Esophagus squamous epithelium (tissue), 5 donors: Measurements from ENCODE around the gene RUNX1. TPM values are rescaled to one million over a fixed set of nuclear protein-coding genes. Genes with fewer than 3 reads are reported as not detected.
A peak's percentile ranks its signal among the peaks of the same experiment; 100 is the strongest.

Source experiments
- DNase-seq: peaks from one replicate; lab custom pipeline; 2025; lab: John Stamatoyannopoulos, UW
- H3K27ac ChIP-seq, 4 donors: fragments of 200-600 bp; sonication (generic); one replicate each; pipeline ENCODE4 v1.5.1; 2016 to 2019; ENCODE audit warnings: mild to moderate bottlenecking in 1 of 4
- H3K27me3 ChIP-seq, 4 donors: fragments of 200-600 bp; sonication (generic); 1 replicate in 3 of 4; 2 replicates in 1 of 4; pipeline versions ENCODE4 v1.5.1 to v1.6.0; 2017 to 2021; ENCODE audit warnings: antibody characterized with exemption in 1 of 4
- H3K36me3 ChIP-seq, 3 donors: fragments of 200-600 bp; sonication (generic); one replicate each; pipeline ENCODE4 v1.5.1; 2016 to 2019
- H3K4me1 ChIP-seq, 3 donors: fragments of 200-600 bp; sonication (generic); one replicate each; pipeline ENCODE4 v1.5.1; 2017 to 2019
- H3K4me3 ChIP-seq, 4 donors: fragments of 200-600 bp; sonication (generic); 1 replicate in 3 of 4; 2 replicates in 1 of 4; pipeline ENCODE4 v1.5.1; 2016 to 2019; ENCODE audit warnings: mild to moderate bottlenecking in 2 of 4, moderate library complexity in 1 of 4
- H3K9me3 ChIP-seq, 3 donors: fragments of 200-600 bp; sonication (generic); one replicate each; pipeline ENCODE4 v1.5.1; 2016 to 2019
- CTCF ChIP-seq, 6 experiments: fragments of 450-650 bp in 4 of 6; fragments of 200-600 bp in 2 of 6; sonication (generic) in 2 of 6; IDR thresholded peaks; one replicate each; pipeline ENCODE4 v1.5.1; 2016 to 2019; ENCODE audit warnings: antibody characterized with exemption in 6 of 6, mild to moderate bottlenecking in 4 of 6, moderate library complexity in 4 of 6
- POLR2A ChIP-seq, 4 donors: fragments of 450-650 bp; IDR thresholded peaks; one replicate each; pipeline ENCODE4 v1.6.1; 2017; ENCODE audit warnings: antibody characterized with exemption in 4 of 4, mild to moderate bottlenecking in 4 of 4, moderate library complexity in 3 of 4
- WGBS, 2 donors: methylation state at CpG; one replicate each; pipeline ENCODE4 v1.1.5; 2018; 5-methylcytosine and 5-hydroxymethylcytosine counted together
- intact Hi-C: fragments of 100-400 bp; cut with DNase I; formaldehyde crosslinking; loops from one replicate; pipeline ENCODE4 v1.15.0; 2022
- total RNA-seq, 4 donors: library from RNA; depleted of rRNA; stranded (reverse); fragments of >200 nt; gene quantifications; one replicate each; pipeline ENCODE4 v1.1.0, GENCODE V29; 2016
- donor health status: DM: yes; HTN: yes; CAD: no.

RUNX1 gene
- total RNA-seq, 4 donors from 2014 or later, result 8.2 to 25.4 (median 18.3) TPM

DNA sequence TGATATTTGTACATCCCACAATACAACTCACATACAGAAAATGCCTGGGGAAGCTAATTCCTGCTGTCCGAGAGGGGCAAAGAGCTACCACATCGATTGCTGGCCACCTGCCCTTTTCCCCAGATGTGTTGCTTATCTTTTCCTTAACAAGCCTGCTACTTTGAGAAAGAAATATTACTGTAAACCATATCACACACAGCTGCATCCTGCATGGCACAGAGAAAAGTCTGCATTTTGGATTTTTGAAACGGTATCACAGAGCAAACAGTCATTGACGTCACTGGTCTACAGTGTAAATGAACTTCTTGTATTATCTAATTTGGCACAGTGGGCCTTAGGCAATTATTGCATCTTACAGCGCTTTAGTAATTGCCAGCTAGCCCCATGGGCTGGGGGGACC, 215.6 kb downstream of the RUNX1 start:
- H3K27me3 ChIP-seq, result no peaks in the 10 kb centered on the region
- TF ChIP-seq CTCF (IDR thresholded peaks at IDR 0.05) (no peak), POLR2A (IDR thresholded peaks at IDR 0.05) (no peak)
- DNase-seq, result no peak
- H3K27ac ChIP-seq, result no peak overlapping the region
- intact Hi-C loops, result no loop called here
- no peak overlapping the region for H3K4me3 ChIP-seq
- no peaks in the 10 kb centered on the region for H3K9me3 ChIP-seq
- WGBS, 2 donors, result 82 to 83% methylated on average over 5 of the region's 5 CpGs
- H3K4me1 ChIP-seq, result peaks cover 3 to 32% (median 4%) of the 10 kb centered on the region in 3 donors
- peaks cover 0 to 91% (median 4%) of the 10 kb centered on the region in 3 donors for H3K36me3 ChIP-seq

GRCh38 chr21:34830386-34831170, 218.5 kb downstream of the RUNX1 start:
- Histone ChIP-seq H3K36me3 (peaks cover 0 to 91% (median 4%) of the 10 kb centered on the region in 3 donors), H3K9me3 (no peaks in the 10 kb centered on the region), H3K4me3 (no peak overlapping the region), H3K27me3 (no peaks in the 10 kb centered on the region), H3K27ac (peak overlapping the region in 1 of 4 donors; percentile 11), H3K4me1 (peaks cover 8 to 27% (median 11%) of the 10 kb centered on the region in 3 donors)
- intact Hi-C loops, result no loop called here
- no peak for TF ChIP-seq CTCF (IDR thresholded peaks at IDR 0.05)
- TF ChIP-seq POLR2A (IDR thresholded peaks at IDR 0.05), result no peak
- 84 to 88% methylated on average over 12 of the region's 12 CpGs for WGBS, 2 donors
- DNase-seq, result no peak

DNA sequence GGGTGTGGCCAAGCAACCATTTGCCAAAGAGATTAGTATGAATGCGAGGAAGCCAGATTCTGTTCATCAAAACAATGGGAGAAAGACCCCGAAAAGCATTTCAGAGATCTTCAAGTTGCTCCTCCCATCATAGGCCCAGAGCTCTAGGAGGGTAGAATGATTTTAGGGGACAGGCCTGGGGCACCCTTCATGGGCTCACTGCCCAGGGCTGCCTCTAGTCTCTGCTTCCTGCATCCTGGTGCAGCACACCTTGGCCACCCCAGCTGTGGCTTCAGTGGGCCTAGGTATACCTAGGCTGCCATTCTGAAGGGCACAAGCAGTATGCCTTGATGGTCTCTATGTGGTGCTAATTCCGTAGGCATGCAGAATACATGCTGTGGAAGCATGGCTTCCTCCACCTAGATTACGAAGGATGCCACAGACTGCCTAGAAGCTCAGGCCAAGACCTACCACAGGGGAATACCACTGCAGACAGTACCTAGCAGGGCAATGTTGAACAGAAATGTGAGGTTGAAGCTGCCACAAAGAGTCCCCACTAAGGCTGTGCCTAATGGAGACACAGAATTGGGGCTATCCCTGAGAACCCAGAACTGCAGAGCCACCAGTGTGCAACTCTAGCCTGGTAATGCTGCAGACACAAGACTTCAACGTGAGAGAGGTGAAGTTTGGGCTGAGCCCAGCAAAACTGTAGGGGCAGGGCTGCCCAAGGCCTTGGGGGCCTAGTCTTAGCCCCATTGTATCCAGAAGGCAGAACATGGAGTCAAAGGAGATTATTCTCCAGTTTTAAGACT, 221.5 kb downstream of the RUNX1 start:
- TF ChIP-seq CTCF (IDR thresholded peaks at IDR 0.05) (no peak), POLR2A (IDR thresholded peaks at IDR 0.05) (no peak)
- H3K36me3 ChIP-seq, result peaks cover 0 to 73% (median 0%) of the 10 kb centered on the region in 3 donors
- intact Hi-C loops, result no loop called here
- WGBS, 2 donors, result 64 to 70% methylated on average over 3 to 4 of the region's 5 CpGs
- peaks cover 12 to 46% (median 15%) of the 10 kb centered on the region in 3 donors for H3K4me1 ChIP-seq
- DNase-seq, result no peak
- H3K27me3 ChIP-seq, result no peaks in the 10 kb centered on the region
- H3K9me3 ChIP-seq, result no peaks in the 10 kb centered on the region
- peak overlapping the region in 3 of 4 donors; percentile 34 to 59 (median 38) for H3K27ac ChIP-seq
- no peak overlapping the region for H3K4me3 ChIP-seq

- Histone ChIP-seq H3K9me3 (no peaks in the 10 kb centered on the region), H3K36me3 (peaks cover 0 to 68% (median 0%) of the 10 kb centered on the region in 3 donors), H3K4me1 (peaks cover 17 to 54% (median 17%) of the 10 kb centered on the region in 3 donors), H3K27ac (peak overlapping the region in 2 of 4 donors; percentile 34 to 38), H3K4me3 (no peak overlapping the region), H3K27me3 (no peaks in the 10 kb centered on the region)
- intact Hi-C loops, result no loop called here
- 74 to 79% methylated on average over 3 of the region's 3 CpGs for WGBS, 2 donors
- no peak for DNase-seq
- no peak for TF ChIP-seq POLR2A (IDR thresholded peaks at IDR 0.05)
- no peak for TF ChIP-seq CTCF (IDR thresholded peaks at IDR 0.05)
Observed at GRCh38 chr21:34826836-34827235, 222.3 kb downstream of the RUNX1 start.
